GM10248 (cell line): ENCODE measurements around the gene TELO2.

Experiments used
- CTCF ChIA-PET: fragments of 300-600 bp; sonication (Branson Sonifier 250); formaldehyde crosslinking; extraction: SDS; loops from one replicate; lab custom pipeline; 2021; ENCODE audit warnings: antibody characterized with exemption; lab: Yijun Ruan, JAX
- POLR2A ChIA-PET: fragments of 350-650 bp; sonication (Branson Sonifier 250); formaldehyde crosslinking; extraction: SDS; loops from one replicate; lab custom pipeline; 2020; ENCODE audit warnings: antibody characterized with exemption; lab: Yijun Ruan, JAX
- DNase-seq: peaks from one replicate; pipeline ENCODE4 v3.0.0; 2012; ENCODE audit errors: extremely low spot score
- TF ChIP-seq, protein P1 (sequence below): IDR thresholded peaks from 2 replicates; pipeline ENCODE4 v1.5.1; 2012; ENCODE audit warnings: mild to moderate bottlenecking, low read depth; ENCODE audit errors: extremely low read depth, missing control alignments, control extremely low read depth

TELO2 gene

DNA sequence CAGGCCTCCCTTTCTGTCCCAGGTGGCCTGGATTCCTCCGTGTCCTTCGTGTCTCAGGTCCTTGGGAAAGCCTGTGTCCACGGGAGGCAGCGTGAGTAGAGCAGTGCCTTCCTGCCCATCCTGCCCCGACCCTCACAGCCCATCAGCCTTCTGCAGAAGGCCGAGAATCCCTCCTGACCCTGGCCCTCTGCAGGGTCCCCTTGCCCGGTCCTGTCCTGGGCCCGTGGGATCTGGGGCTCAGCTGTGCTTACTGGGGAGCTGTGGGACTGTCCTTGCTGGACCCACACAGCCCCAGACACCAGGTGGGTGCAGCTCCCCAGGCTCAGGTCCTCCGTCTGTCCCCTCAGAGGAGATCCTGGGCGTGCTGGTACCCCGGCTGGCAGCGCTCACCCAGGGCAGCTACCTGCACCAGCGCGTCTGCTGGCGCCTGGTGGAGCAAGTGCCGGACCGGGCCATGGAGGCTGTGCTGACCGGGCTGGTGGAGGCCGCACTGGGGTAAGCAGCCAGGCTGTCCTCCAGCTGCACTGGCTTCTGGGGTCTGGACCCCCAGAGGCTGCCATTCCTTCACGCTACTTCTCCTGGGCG lies 3.9 kb downstream of the TELO2 start:
- TF ChIP-seq, protein P1, sequence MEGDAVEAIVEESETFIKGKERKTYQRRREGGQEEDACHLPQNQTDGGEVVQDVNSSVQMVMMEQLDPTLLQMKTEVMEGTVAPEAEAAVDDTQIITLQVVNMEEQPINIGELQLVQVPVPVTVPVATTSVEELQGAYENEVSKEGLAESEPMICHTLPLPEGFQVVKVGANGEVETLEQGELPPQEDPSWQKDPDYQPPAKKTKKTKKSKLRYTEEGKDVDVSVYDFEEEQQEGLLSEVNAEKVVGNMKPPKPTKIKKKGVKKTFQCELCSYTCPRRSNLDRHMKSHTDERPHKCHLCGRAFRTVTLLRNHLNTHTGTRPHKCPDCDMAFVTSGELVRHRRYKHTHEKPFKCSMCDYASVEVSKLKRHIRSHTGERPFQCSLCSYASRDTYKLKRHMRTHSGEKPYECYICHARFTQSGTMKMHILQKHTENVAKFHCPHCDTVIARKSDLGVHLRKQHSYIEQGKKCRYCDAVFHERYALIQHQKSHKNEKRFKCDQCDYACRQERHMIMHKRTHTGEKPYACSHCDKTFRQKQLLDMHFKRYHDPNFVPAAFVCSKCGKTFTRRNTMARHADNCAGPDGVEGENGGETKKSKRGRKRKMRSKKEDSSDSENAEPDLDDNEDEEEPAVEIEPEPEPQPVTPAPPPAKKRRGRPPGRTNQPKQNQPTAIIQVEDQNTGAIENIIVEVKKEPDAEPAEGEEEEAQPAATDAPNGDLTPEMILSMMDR: no peak
- CTCF ChIA-PET: no interaction called here
- no peak for DNase-seq
- POLR2A ChIA-PET: no interaction called here

DNA sequence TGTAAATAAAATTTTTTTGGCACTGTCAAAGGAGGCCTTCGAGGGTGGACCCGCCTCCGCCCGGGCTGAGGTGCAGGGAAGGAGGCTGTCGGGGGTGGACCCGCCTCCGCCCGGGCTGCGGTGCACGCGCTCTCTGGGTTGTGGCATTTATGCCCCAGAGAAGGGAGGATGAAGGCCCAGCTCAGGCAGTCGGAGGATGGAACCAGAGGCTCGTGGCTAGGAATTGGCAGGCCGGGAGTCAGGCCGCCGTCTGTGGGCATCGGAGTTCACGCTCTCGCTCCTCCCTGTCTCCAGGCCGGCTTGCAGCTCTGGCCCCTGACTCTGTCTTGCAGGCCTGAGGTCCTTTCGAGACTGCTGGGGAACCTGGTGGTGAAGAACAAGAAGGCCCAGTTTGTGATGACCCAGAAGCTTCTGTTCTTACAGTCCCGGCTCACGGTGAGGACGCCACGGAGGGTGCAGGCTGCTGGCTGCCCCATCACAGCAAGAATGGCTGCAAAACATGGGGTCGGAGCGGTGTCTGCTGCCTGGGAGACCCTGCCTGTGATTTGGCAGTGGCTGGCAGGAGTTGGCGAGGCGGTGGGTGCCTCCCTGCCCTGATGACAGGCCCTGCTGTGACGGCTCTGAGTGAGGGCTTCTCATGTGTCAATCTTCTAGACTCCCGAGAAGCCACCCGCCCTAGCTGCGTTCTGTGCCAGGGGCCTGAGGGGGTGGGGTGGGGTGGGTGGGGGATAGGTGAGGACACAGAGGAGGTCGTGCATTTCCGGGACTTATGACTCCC lies 5.9 kb downstream of the TELO2 start:
- DNase-seq: no peak
- POLR2A ChIA-PET: no interaction called here
- CTCF ChIA-PET: no interaction called here
- TF ChIP-seq, protein P1: no peak

DNA sequence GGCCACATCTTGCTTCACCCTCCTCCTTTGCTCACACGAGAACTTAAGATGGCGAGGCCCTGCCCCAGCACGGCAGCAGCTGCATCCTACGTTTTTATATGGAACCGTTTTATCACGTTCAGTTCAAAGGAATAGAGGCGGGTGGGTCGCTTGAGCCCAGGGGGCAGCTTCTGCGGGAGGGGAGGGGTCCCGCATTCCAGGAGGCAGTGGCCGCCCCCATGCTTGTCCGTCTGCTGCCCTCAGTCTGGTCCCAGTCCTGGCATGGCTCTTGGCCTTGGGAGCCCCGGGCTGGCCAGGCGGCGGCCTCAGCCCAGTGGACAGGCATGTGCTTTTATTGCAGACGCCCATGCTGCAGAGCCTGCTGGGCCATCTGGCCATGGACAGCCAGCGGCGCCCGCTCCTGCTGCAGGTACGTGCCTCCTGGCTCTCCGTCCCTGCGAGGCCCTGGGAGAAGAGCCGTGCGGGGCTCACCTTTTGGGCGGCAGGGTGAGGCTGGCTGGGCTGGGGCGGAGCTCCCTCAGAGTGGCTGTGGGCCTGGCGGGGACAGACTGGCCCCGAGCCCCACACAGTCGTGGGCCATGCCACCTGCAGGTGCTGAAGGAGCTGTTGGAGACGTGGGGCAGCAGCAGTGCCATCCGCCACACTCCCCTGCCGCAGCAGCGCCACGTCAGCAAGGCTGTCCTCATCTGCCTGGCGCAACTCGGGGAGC lies 6.8 kb downstream of the TELO2 start:
- CTCF ChIA-PET: no interaction called here
- TF ChIP-seq, protein P1: no peak
- POLR2A ChIA-PET: no interaction called here
- no peak for DNase-seq

DNA sequence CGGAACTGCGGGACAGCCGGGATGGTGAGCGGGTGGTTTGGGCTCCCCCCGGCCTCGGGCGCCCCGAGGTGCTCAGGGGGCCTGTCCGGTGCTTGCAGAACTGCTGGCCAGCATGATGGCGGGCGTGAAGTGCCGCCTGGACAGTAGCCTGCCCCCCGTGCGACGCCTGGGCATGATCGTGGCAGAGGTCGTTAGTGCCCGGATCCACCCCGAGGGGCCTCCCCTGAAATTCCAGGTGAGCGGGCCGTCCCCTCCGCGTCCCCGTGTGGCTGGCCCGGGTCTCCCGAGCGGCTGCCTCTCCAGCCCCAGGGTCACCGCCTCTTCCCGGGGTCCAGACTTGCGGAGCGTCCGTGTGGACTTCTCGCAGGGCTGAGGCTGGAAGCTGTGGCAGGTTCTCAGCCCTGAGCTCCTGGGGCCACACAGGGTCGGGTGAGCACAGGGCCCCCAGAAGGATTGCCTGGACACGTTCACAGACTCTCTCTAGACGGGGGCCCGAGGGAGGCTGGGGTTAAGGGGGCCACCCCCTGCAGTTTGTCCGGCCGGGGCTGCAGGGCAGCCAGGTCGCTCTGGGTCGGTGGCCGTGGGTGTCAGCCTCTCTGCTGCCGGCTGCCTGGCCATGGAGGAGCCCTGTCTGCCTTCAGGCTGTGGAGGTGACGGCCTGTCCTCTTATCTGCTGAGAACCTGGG lies 7.4 kb downstream of the TELO2 start:
- POLR2A ChIA-PET: no interaction called here
- TF ChIP-seq, protein P1: no peak
- CTCF ChIA-PET: no interaction called here
- no peak for DNase-seq

DNA sequence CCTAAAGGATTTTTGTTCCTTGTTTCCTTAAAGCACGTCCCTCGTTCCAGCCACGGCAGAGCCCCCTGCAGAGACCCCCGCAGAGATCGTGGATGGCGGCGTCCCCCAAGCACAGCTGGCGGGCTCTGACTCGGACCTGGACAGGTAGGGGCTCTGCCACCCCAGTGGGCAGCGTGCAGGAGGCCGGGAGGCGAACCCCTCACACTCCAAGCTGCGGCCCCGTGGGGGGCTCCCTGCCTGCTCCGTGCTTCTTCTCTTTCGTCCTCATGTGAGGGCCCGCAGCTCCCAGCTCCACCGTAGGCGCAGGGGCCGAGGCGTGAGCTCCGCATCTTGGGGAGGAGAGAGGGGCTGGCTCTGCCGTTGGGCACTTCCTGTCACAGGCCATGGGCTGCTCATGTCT lies 8.5 kb downstream of the TELO2 start:
- TF ChIP-seq, protein P1: no peak
- CTCF ChIA-PET: no interaction called here
- POLR2A ChIA-PET: no interaction called here
- no peak for DNase-seq
